Type B pancreatic cell (in vitro differentiated cells): ENCODE data around the gene LDLRAD4. TPM values are rescaled to one million over a fixed set of nuclear protein-coding genes. Genes with fewer than 3 reads are reported as not detected.

Experiments
- DNase-seq: peaks from one replicate; pipeline ENCODE4 v3.0.0; 2021; ENCODE audit warnings: mixed read lengths; ENCODE audit not compliant: unreplicated experiment; ENCODE audit errors: extremely low spot score
- H3K27ac Mint-ChIP-seq: 2 replicates; pipeline ENCODE4 v1.8.0; 2021; ENCODE audit warnings: mild to moderate bottlenecking, mixed read lengths
- H3K27me3 Mint-ChIP-seq: 2 replicates; pipeline ENCODE4 v1.8.0; 2021; ENCODE audit warnings: mixed read lengths
- H3K36me3 Mint-ChIP-seq: 2 replicates; pipeline ENCODE4 v1.8.0; 2021; ENCODE audit warnings: mixed read lengths
- H3K4me1 Mint-ChIP-seq: one replicate; pipeline ENCODE4 v1.8.0; 2021; ENCODE audit warnings: mixed read lengths; ENCODE audit not compliant: unreplicated experiment
- H3K4me3 Mint-ChIP-seq: 2 replicates; pipeline ENCODE4 v1.8.0; 2021; ENCODE audit warnings: mild to moderate bottlenecking, mixed read lengths
- H3K9me3 Mint-ChIP-seq: 2 replicates; pipeline ENCODE4 v1.8.0; 2021; ENCODE audit warnings: mixed read lengths
- CTCF ChIP-seq: fragments of 200-600 bp; sonication (generic); conservative IDR thresholded peaks from 2 replicates; pipeline ENCODE4 v1.5.0; 2021; ENCODE audit warnings: antibody characterized with exemption, mild to moderate bottlenecking
- total RNA-seq: library from RNA; stranded (reverse); gene quantifications from 2 replicates; pipeline ENCODE4 v1.2.1, GENCODE V29; 2021; ENCODE audit warnings: low replicate concordance

LDLRAD4 gene
- total RNA-seq, 1 donor from 2014 or later, result 2.4 TPM

DNA sequence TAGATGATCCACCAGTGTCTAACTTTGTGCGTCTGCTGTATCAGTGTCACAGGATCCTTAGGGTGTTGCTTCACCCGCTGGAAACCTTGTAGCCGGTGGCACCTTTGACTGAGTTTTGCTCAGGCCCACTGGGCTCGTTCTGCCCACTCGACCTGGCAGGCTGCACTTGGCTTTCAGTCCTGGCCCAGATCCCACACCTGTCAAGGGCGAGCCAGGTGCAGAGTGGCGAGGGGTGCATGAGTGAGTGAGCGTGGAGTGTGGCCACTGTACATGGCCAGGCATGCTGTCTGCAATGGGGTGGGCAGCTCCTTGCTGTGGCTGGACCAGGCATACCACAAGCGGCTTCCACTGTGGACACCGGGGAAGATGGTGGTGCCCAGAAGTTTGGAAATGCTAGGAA lies 328.8 kb downstream of the LDLRAD4 start:
- Mint-ChIP-seq H3K27ac (no peak overlapping the region), H3K4me1 (peaks cover 3% of the 10 kb centered on the region), H3K9me3 (peaks cover 5% of the 10 kb centered on the region), H3K27me3 (peaks cover 23% of the 10 kb centered on the region), H3K36me3 (no peaks in the 10 kb centered on the region), H3K4me3 (no peak overlapping the region)
- TF ChIP-seq CTCF, result no peak
- peak; percentile 16 for DNase-seq

DNA sequence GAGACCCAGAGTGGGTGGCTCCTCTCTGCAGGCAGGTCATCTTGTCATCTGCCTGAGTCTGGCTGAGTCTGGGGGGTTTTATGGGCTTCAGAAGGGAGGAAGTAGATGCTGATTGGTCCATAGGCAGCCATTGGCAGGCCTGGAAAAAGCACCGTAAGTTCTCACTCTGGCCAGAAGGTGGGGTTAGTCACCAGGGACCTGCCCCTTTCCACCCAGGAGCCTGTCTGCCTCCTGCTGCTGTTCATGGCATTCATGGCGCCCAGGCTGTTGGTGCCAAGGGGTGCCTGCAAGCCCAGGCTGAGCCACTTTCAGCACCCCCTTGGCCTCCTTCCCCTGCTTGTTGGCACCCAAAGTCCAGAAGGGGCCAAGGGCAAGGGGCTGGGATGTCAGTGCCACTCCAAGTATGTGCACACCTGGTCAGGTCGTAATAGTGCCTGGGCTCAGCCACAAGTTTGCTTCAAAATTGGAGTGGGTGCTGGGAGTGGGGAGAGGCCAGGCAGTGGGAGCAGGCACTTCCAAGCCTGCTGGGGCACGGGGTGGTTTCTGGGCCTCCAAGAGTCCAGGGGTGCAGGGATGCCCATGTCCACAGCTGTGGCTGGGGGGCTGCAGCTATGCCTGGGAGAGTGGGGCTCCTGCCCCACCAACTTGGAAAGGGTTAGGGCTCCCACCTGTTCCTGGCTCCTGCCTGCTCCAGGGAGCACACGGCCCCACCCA lies 329.7 kb downstream of the LDLRAD4 start:
- H3K36me3 Mint-ChIP-seq, result no peaks in the 10 kb centered on the region
- TF ChIP-seq CTCF, result no peak
- H3K4me3 Mint-ChIP-seq, result no peak overlapping the region
- H3K27me3 Mint-ChIP-seq, result peaks cover 27% of the 10 kb centered on the region
- DNase-seq, result no peak
- H3K4me1 Mint-ChIP-seq, result peaks cover 6% of the 10 kb centered on the region
- no peak overlapping the region for H3K27ac Mint-ChIP-seq
- peaks cover 5% of the 10 kb centered on the region for H3K9me3 Mint-ChIP-seq

- Mint-ChIP-seq H3K27me3 (peaks cover 33% of the 10 kb centered on the region), H3K9me3 (peaks cover 5% of the 10 kb centered on the region), H3K36me3 (no peaks in the 10 kb centered on the region), H3K27ac (no peak overlapping the region), H3K4me1 (peaks cover 6% of the 10 kb centered on the region), H3K4me3 (no peak overlapping the region)
- no peak for DNase-seq
- TF ChIP-seq CTCF, result no peak
Observed at GRCh38 chr18:13548966-13549879, 330.7 kb downstream of the LDLRAD4 start.

DNA sequence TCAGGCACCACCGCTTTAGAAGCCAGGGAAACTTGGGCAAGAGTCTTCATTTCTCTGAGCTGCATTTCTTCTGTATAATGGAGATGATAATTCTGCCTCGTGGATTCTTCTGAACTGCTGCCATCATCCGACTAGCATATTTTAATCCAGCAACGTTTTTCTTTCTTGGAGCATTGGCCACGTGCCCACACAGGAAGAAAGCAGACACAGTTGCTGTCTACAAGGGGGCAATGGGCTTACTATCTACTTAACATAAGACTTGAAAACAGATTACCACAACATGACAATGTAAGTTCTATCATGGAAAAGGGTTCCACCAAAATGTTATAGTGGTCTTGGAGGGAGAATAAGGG lies 331.3 kb downstream of the LDLRAD4 start:
- no peak for TF ChIP-seq CTCF
- peak; percentile 10 for DNase-seq
- Mint-ChIP-seq H3K4me3 (no peak overlapping the region), H3K27me3 (peaks cover 36% of the 10 kb centered on the region), H3K9me3 (peaks cover 5% of the 10 kb centered on the region), H3K4me1 (peaks cover 6% of the 10 kb centered on the region), H3K27ac (no peak overlapping the region), H3K36me3 (no peaks in the 10 kb centered on the region)

DNA sequence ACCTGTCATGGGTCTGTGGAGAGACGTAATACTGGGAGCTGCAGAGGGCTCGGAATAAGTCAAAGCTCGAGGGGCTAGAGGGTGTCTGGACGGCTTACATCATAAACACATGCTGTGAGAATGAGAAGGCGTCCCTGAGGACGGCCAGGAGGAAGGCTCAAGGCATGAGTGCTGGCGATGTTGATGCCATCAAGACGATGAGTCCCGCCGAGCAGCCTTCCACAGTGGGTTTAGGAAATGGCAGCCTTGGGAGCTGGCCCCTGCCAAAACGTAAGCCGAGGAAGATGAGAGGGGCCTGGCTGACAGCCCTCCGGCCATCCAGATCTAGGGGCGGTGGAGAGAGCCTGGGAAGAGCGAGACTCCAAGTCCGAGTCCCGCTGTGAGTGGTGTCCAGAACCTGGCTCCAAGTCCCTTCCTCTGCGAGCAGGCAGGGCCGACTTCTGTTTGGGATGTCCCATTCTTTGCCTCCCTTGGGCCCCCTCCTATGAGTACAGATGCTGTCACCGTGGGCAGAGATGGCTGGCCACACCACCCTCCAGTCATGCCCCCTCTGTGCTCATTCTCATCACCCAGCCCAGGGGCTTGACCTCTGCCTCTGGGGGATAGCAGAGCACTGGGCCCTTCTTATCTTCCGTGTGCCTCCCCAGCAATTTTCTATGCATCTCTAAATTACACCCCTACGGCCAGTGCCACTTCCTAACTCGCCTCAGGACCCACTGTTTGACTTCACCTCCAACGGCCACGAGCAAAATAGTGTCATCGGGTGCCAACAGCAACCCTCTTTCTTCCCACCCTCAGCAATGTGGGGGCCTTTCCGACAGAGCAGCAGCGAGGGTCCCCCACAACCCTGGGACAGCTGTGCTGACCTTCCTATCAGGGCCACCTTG lies 332.1 kb downstream of the LDLRAD4 start:
- Mint-ChIP-seq H3K4me3 (no peak overlapping the region), H3K27me3 (peaks cover 32% of the 10 kb centered on the region), H3K36me3 (no peaks in the 10 kb centered on the region), H3K27ac (no peak overlapping the region), H3K9me3 (peaks cover 5% of the 10 kb centered on the region), H3K4me1 (peaks cover 6% of the 10 kb centered on the region)
- TF ChIP-seq CTCF, result no peak
- peak; percentile 43 for DNase-seq
